NCI-H2227 treated with DMSO at 0.1 percent for 48 hours (cell line): ENCODE data around the gene CBLB.
"Not testable (repeated sequence)": the region's sequence is repeated elsewhere in the genome, so short reads cannot be mapped to it uniquely, and the experiment has no call there.

ENCODE experiments used
- DNase-seq: peaks from one replicate; lab custom pipeline; 2025; lab: John Stamatoyannopoulos, UW

Gene CBLB

DNA sequence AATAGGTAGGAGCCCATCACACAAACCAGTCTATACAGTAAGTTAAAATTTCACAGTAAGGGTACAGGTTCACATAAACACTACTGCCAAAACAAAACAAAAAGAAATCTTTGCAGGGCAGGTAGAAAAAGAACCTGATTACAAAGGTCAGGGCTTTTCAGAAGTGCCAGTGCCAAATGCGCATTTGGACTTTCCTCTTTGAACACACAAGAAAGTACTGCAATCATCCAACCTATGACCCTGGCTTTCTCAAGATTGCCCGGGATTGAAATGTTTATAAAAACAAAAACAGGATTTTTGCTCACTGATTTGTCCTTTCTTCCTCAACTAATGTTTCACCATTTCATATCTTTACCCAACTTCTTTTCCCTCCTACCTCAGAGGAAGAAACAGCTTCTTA lies 47.4 kb downstream of the CBLB start:
- no peak for DNase-seq

GRCh38 chr3:105816833-105817232 lies 52.0 kb downstream of the CBLB start:
- DNase-seq = no peak

DNA sequence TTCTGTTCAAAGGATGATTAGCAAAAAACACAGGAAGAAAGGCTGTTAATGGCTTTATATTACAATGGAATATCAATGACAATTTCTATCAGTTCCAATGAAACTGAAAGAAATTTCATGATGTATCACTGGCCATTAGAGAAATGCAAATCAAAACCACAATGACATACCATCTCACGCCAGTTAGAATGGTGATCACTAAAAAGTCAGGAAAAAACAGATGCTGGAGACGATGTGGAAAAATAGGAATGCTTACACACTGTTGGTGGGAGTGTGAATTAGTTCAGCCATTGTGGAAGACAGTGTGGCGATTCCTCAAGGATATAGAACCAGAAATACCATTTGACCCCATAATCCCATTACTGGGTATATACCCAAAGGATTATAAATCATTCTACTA lies 53.5 kb downstream of the CBLB start:
- not testable (repeated sequence) for DNase-seq

DNA sequence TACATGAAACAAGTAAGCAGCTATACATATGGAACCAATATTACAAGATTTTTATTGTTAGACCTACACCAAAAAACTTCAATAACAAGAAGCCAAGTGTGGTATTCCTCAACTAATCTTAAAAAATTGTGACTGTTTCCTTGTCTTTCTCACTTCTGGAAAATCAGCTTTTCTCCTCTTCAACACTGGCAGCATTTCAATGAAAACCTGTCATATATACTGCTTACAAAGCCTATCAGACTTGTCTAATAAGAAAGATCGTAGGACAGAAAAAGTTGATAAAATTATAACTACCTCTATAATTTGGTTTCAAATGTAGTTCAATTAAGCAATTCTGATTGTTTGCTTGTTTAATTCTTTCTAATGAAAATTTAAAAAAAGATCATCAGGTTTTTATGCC lies 55.1 kb downstream of the CBLB start:
- no peak for DNase-seq

GRCh38 chr3:105812194-105812586 lies 56.6 kb downstream of the CBLB start:
- no peak for DNase-seq

DNA sequence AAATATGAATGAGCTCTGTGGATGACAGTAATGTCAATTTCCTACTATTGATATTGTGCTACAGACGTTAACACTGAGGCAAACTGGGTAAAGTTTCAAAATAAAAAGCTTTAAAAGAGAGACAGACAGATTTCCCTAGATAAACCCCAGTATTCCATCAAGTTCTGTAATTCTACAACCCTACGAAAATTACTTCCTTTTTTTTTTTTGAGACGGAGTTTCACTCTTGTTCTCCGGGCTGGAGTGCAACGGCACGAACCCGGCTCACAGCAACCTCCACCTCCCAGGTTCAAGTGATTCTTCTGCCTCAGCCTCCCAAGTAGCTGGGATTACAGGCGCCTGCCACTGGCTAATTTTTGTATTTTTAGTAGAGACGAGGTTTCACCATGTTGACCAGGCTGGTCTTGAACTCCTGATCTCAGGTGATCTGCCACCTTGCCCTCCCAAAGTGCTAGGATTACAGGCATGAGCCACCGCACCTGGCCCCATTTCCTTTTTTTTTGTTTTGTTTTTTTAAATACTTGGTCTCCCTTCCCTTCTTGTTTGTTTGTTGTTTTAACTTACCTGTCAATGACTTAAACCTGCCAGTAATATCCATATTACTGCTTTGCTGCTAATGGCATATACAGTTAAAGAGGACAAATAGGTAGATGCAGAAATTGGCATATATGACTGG lies 57.2 kb downstream of the CBLB start:
- no peak for DNase-seq

- DNase-seq = no peak
These were observed 59.5 kb downstream of the CBLB start for GRCh38 chr3:105809208-105809888.

DNA sequence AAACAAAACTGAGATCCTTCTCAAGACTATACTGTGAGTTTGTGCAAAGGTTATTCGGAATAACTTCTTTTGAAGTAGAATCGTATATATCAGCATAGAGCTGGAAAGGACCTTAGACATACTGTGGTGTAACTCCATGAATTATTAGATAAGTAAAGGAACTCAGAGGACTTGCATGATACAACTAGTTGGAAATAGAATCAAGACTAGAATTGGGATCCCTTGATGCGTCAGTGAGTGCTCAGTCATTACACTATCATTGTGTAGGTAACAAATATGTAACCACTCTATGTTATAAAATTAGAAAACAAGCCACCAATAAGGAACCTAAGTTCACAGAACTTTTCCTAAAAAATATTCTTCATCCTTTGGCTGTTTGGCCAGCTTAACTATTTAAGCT lies 61.1 kb downstream of the CBLB start:
- DNase-seq = no peak

DNA sequence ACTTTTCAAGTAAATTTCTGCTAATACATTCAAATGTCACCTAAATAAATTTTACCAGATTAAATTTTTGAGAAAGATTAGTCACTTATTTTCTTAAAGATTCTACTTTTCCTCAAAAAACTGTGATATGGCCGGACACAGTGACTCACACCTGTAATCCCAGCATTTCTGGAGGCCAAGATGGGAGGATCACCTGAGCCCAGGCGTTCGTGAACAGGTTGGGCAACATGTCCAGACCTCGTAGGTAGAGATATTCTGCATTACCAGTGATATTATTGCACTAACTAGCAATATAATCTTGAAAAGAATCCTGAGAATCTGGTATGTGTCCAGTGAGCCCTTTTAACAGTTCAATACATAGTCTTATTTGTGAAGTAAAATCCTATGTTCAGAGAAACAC lies 61.7 kb downstream of the CBLB start:
- no peak for DNase-seq

DNA sequence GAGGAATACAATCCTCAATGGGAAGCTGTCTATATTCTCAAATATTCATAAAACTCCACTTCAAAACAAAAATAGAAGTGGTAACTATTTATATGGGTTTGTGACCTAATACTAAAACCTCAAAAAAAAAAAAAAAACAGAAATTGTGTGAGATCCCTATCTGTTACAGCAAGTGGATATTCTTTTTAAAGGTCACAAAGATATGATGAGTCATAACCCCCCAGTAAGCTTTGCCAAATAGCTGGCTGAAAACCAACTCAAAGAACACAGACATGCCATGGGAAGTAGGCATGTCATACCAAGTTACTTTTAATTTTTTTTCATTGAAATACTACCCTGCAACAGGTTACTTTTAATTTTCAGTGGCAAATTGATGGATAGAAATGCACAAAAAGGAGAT lies 62.5 kb downstream of the CBLB start:
- DNase-seq = no peak

GRCh38 chr3:105805404-105805803 lies 63.4 kb downstream of the CBLB start:
- DNase-seq = no peak

- no peak for DNase-seq
These were observed 66.6 kb downstream of the CBLB start for GRCh38 chr3:105802118-105802706.

GRCh38 chr3:105801397-105801796 lies 67.4 kb downstream of the CBLB start:
- no peak for DNase-seq

- no peak for DNase-seq
These were observed 68.5 kb downstream of the CBLB start for GRCh38 chr3:105800320-105800719.

GRCh38 chr3:105799286-105799685 lies 69.5 kb downstream of the CBLB start:
- DNase-seq = no peak

DNA sequence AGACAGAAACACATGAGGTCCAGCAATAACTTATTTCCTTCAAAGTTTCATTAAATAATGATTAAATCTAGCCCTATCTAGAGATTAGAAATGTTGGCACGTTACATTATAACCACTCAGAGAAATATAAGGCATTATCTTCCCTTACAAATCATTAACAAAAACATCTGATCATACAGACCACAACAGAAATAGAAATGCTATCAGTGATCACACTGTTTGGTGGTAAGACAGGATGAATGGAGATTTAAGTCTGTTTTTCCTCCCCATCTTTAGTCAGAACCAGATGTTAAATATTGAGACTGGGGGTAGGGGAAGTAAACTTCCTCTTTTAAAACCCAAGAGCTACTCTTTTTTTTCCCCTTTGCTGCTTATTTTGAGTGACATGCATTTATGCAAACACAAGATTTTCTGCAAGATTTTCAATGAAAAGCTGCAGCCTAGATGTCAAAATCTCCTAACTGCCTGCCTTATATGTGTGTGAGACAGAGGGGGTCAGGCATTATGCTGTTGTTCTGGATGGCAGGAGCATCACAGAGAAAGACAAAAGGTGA lies 70.4 kb downstream of the CBLB start:
- DNase-seq = no peak

- no peak for DNase-seq
These were observed 75.8 kb downstream of the CBLB start for GRCh38 chr3:105793040-105793439.

DNA sequence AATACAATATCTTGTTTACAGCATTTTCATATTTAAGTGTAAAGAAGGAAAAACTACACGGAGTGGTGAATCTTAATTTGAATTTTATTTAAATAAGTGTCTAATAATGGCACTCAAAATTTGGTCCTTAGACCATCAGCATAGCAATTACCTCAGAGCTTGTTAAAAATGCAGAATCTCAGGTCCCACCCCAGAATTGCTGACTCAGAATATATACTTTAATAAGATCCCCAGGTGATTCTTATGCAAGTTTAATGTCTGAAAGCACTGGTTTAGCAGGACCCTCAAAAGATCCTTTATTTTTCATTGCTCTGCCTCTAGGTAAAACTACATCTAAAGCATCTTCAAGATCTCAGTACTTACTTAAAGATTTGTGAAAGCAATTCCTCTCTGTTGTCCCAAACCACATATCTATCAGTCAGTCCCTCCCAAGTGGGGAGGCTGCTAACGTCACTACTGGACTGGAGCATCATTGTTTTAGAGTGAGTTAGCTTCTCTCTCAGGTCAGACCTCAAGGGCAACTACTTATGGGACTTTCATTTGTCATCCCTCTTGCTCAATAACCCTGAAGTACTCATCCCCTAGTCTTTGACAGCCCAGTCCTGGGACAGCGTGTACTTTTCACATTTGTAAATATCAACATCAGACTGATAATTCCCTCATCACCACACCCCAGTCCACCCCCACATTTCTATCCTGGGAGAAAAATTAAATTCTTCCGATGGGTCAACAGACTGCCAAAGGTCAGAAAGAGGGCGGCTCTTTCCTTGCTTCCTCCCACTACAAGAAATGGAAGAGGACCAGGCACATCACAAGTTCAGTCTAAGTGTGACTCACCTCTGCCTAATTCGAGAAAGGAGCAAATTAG lies 76.7 kb downstream of the CBLB start:
- no peak for DNase-seq

DNA sequence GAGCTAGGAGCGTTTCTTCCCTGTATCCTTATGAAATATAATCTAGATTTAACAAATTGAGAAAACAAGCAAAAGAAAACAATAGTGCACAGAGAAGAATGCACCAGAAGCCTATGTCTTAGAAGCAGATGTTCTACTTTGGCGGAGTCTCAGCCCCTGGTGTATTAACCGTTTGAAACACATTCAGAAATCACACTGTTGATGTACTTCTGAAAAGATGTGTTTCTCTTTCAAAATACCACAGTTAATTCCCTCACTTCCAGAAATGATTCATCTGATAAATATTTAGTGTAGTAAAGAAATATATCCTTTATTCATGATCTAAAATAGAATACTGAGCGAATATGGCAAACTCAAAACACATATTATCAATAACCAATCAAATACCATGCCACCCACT lies 77.7 kb downstream of the CBLB start:
- no peak for DNase-seq

- DNase-seq = no peak
These were observed 78.3 kb downstream of the CBLB start for GRCh38 chr3:105790534-105790933.

- no peak for DNase-seq
These were observed 80.2 kb downstream of the CBLB start for GRCh38 chr3:105788593-105788992.

GRCh38 chr3:105787453-105787852 lies 81.4 kb downstream of the CBLB start:
- DNase-seq = no peak
